ENCODE measurements around the gene CCDC86.
"Not testable (repeated sequence)": the region's sequence is repeated elsewhere in the genome, so short reads cannot be mapped to it uniquely, and the experiment has no call there.

CCDC86 gene

GRCh38 chr11:60816590-60817157 is 25.2 kb upstream of the CCDC86 start:
- Histone ChIP-seq H3K9ac (ENCODE audit: low read depth, low read length) (no peak overlapping the region), H3K36me3 (ENCODE audit: insufficient read depth, low read length) (no peaks in the 10 kb centered on the region), H3K4me1 (ENCODE audit: insufficient read depth, low read length) (peaks cover 7% of the 10 kb centered on the region), H3K27me3 (ENCODE audit: insufficient read depth, low read length, poor library complexity) (peaks cover 2% of the 10 kb centered on the region), H2AFZ (ENCODE audit: low read depth, low read length) (no peak overlapping the region), H3K27ac (ENCODE audit: low read length) (no peak overlapping the region), H3K4me3 (ENCODE audit: low read depth in 1 of 2, low read length in 2 of 2) (no peak overlapping the region), H3K4me2 (ENCODE audit: insufficient read depth, low read length) (no peak overlapping the region), H4K20me1 (ENCODE audit: insufficient read depth, low read length) (no peaks in the 10 kb centered on the region), H3K79me2 (ENCODE audit: insufficient read depth, low read length) (no peaks in the 10 kb centered on the region), H3K9me3 (ENCODE audit: insufficient read depth, low read length, severe bottlenecking) (peaks cover 7% of the 10 kb centered on the region)
- ATAC-seq (ENCODE audit: insufficient read depth, low read depth): no peak
- no peak for DNase-seq
- TF ChIP-seq EZH2 (IDR thresholded peaks at IDR 0.05; ENCODE audit: borderline replicate concordance, low read depth, low read length, severe bottlenecking) (no peak), CTCF (IDR thresholded peaks at IDR 0.05; ENCODE audit: borderline replicate concordance, extremely low read depth, low read length, poor library complexity, severe bottlenecking) (no peak)

- no peak overlapping the region for H3K9ac ChIP-seq (ENCODE audit: low read depth, low read length)
- TF ChIP-seq CTCF (IDR thresholded peaks at IDR 0.05; ENCODE audit: borderline replicate concordance, extremely low read depth, low read length, poor library complexity, severe bottlenecking) (no peak), EZH2 (IDR thresholded peaks at IDR 0.05; ENCODE audit: borderline replicate concordance, low read depth, low read length, severe bottlenecking) (no peak)
- no peak for DNase-seq
- ATAC-seq (ENCODE audit: insufficient read depth, low read depth): no peak
- no peak overlapping the region for H2AFZ ChIP-seq (ENCODE audit: low read depth, low read length)
- H3K27me3 ChIP-seq (ENCODE audit: insufficient read depth, low read length, poor library complexity): peaks cover 2% of the 10 kb centered on the region
- peaks cover 7% of the 10 kb centered on the region for H3K9me3 ChIP-seq (ENCODE audit: insufficient read depth, low read length, severe bottlenecking)
- H3K4me1 ChIP-seq (ENCODE audit: insufficient read depth, low read length): peaks cover 19% of the 10 kb centered on the region
- H4K20me1 ChIP-seq (ENCODE audit: insufficient read depth, low read length): no peaks in the 10 kb centered on the region
- no peak overlapping the region for H3K4me2 ChIP-seq (ENCODE audit: insufficient read depth, low read length)
- H3K36me3 ChIP-seq (ENCODE audit: insufficient read depth, low read length): no peaks in the 10 kb centered on the region
- H3K79me2 ChIP-seq (ENCODE audit: insufficient read depth, low read length): no peaks in the 10 kb centered on the region
- no peak overlapping the region for H3K4me3 ChIP-seq (ENCODE audit: low read depth in 1 of 2, low read length in 2 of 2)
- H3K27ac ChIP-seq (ENCODE audit: low read length): no peak overlapping the region
Measured at GRCh38 chr11:60818057-60818456, 23.9 kb upstream of the CCDC86 start.

DNA sequence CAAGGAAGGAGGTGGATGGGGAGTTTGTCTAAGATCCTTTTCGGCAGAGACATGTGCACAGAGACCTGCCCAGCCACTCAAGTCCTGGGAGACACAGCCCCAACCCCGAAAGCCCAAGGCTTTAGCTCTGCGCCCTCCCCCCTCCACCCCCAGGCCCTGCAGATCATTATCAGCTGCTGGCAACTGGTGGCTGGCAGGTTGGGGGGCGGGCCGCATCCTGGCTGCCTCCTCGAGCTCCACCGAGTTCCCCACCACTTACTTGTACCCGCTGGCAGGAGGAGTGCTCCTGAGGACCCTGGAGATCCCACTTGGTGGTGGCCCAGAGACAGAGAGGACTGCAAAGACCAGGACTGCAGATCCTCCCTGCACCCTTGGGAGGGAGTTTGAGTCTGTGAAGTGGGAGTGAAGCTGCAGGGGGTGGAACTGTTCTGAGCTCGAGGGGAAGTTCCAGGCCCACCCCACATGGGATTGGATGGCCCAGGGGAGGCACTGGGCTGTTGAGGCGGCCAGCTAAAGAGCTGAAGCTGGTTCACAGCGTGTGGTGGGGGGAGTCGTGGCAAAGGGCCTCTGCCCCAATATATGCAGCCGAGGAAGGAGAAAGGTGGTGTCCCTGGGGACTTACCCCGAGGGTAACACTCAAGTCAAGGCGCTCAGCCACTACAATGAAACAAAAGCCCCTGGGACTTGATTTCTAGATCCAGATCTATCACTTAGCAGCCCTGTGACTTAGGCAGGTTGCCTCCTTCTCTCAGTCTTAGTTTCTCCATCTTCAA is 19.9 kb upstream of the CCDC86 start:
- Histone ChIP-seq H3K36me3 (ENCODE audit: insufficient read depth, low read length) (no peaks in the 10 kb centered on the region), H3K4me1 (ENCODE audit: insufficient read depth, low read length) (peaks cover 19% of the 10 kb centered on the region), H3K27ac (ENCODE audit: low read length) (peak overlapping the region; percentile 45), H3K4me2 (ENCODE audit: insufficient read depth, low read length) (peak overlapping the region; percentile 55), H4K20me1 (ENCODE audit: insufficient read depth, low read length) (no peaks in the 10 kb centered on the region), H2AFZ (ENCODE audit: low read depth, low read length) (no peak overlapping the region), H3K9me3 (ENCODE audit: insufficient read depth, low read length, severe bottlenecking) (no peaks in the 10 kb centered on the region), H3K9ac (ENCODE audit: low read depth, low read length) (0 out of 2 replicates have a peak overlapping the region, but pooled peaks have one; percentile 1), H3K27me3 (ENCODE audit: insufficient read depth, low read length, poor library complexity) (peaks cover 2% of the 10 kb centered on the region), H3K79me2 (ENCODE audit: insufficient read depth, low read length) (no peaks in the 10 kb centered on the region), H3K4me3 (ENCODE audit: low read depth in 1 of 2, low read length in 2 of 2) (no peak overlapping the region; a peak in 1 of 4 replicates)
- TF ChIP-seq EZH2 (IDR thresholded peaks at IDR 0.05; ENCODE audit: borderline replicate concordance, low read depth, low read length, severe bottlenecking) (no peak), CTCF (IDR thresholded peaks at IDR 0.05; ENCODE audit: borderline replicate concordance, extremely low read depth, low read length, poor library complexity, severe bottlenecking) (no peak)
- peak; percentile 82 for ATAC-seq (ENCODE audit: insufficient read depth, low read depth)
- peak; percentile 75 for DNase-seq

- ATAC-seq (ENCODE audit: insufficient read depth, low read depth); H3K36me3 ChIP-seq (ENCODE audit: insufficient read depth, low read length); H3K4me2 ChIP-seq (ENCODE audit: insufficient read depth, low read length); H3K27ac ChIP-seq (ENCODE audit: low read length); DNase-seq; H4K20me1 ChIP-seq (ENCODE audit: insufficient read depth, low read length); H3K27me3 ChIP-seq (ENCODE audit: insufficient read depth, low read length, poor library complexity); H3K4me3 ChIP-seq (ENCODE audit: low read depth in 1 of 2, low read length in 2 of 2); H3K9ac ChIP-seq (ENCODE audit: low read depth, low read length); H3K79me2 ChIP-seq (ENCODE audit: insufficient read depth, low read length); H3K9me3 ChIP-seq (ENCODE audit: insufficient read depth, low read length, severe bottlenecking); H2AFZ ChIP-seq (ENCODE audit: low read depth, low read length): not testable (repeated sequence)
- peaks cover 19% of the 10 kb centered on the region for H3K4me1 ChIP-seq (ENCODE audit: insufficient read depth, low read length)
Measured at GRCh38 chr11:60823745-60824306, 18.1 kb upstream of the CCDC86 start.
